GM12892 (cell line): Measurements from ENCODE around the gene MAP3K9.

Experiments
- POLR2A ChIP-seq: IDR thresholded peaks from 2 replicates; pipeline ENCODE4 v1.6.1; 2011; ENCODE audit warnings: low read depth, low read length, control low read depth
- POLR2AphosphoS5 ChIP-seq: IDR thresholded peaks from 2 replicates; pipeline ENCODE4 v1.6.1; 2011; ENCODE audit warnings: low read depth, low read length, control low read depth

DNA sequence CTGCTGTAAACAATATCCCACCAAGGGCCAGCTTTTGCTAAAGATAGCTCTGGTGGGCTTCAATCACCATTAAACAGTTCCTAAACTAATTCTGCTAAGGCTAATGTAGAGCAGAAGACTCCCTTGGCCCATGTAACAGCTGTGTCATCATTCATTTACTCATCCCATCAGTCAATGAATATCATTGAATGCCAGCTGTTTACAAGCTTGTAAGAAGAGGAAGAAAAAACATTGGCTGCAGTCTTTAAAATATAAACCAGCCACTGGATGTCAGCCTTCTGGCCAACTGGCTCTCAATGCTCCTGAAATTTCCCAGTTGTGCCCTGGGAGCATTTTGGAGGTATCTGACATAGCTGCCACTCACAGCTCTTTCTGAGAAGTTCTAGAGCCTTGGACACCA, 18.0 kb upstream of the MAP3K9 start:
- TF ChIP-seq POLR2AphosphoS5 (no peak), POLR2A (no peak)
